ENCODE measurements around the gene GPS2.

The GPS2 gene

GRCh38 chr17:7317161-7317803, 2.1 kb upstream of the GPS2 start:
- no peak for DNase-seq (ENCODE audit: low spot score)

- no peak for DNase-seq (ENCODE audit: low spot score)
Measured at GRCh38 chr17:7315570-7316235, 543 bp upstream of the GPS2 start.

GRCh38 chr17:7313890-7314718, 1.1 kb downstream of the GPS2 start:
- DNase-seq (ENCODE audit: low spot score) = peak; percentile 60

DNA sequence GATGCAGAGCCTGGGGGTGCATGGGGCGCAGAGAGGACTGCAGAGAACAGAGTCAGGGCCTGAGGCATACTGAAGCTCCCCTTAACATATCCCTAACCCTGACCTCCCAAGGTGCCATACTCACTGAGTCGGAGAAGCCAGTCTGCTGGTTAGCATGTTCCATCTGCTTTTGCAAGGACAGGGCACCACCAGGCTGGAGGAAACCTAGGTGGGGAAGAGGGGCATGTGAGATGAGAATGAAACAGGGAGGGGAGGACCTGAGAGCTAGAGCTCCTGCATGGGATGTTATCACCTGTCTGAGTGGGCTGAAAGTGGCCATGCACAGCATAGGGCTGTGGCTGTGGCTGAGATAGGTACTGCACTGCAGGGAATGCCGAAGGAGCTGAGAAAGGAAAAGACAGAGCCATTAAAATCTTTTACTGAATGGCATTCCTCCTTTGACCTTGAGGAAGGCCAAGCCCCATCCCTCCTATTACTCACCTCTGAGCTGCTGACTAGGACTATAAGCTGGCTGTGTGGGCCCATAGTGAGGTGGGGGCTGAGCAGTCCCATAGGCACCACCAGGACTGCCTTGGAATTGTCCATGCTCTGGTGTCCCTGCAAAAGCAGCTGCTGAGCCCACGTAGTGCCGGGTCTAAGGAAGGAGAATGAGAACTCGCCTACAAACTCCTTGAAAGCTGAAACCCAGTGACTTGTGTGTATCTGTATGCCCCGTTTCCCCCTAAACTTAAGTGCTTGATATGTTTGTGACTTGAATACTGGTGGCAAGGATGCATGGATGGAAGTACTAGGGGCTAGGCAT, 1.9 kb downstream of the GPS2 start:
- DNase-seq (ENCODE audit: low spot score) = peak; percentile 39

DNA sequence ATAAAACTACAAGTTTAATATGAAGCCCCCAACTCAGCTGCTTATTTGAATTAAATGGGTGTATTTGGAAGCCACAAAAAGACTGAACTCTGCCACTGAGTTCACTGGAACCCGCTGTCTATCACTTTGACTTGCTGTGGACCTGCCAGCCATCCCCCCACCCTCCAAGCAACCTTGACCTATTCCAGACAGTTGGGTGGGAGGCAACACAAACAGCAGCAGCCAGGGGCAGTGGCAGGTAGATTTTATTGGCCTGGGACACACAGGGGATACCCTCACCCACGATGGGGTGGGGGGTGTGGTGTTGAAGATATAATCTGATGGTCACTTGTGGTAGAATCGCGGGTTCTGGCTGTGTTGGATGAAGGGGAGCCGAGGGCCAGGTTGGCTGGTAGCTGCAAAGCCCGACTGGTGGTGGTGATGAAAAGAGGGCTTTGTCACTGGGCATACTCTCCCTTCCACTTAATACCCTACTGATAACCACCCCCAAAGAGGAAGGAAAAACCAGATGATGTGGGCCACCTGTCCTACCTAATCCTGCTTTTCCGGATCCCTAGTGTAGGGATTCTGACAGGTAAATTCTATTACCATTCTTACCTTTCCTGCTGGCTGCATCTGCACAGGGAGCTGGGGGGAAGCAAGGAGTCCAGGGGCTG, 2.6 kb downstream of the GPS2 start:
- DNase-seq (ENCODE audit: low spot score) = no peak

DNA sequence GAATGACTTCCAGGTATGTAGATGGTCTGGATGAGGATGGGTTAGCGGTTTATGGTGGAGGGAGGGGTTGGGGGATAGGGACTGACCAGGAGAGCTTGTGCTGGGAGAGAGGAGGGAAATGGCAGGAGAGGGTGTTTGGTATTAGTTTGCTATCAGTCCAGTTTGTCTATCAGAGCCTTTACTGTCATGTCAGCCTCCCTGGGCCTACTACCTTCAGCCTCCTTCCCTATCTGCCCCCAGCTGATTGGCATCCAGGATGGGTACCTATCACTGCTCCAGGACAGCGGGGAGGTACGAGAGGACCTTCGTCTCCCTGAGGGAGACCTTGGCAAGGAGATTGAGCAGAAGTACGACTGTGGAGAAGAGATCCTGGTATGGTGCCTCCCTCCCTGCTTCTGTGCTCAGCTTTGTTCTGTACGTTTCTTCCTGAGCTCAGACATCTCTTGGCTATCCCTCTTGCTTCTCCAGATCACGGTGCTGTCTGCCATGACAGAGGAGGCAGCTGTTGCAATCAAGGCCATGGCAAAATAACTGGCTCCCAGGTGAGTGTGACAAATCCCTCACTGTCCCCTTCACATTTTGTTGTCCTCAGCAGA, 4.0 kb downstream of the GPS2 start:
- DNase-seq (ENCODE audit: low spot score) = no peak

GRCh38 chr17:7309628-7310027, 5.5 kb downstream of the GPS2 start:
- DNase-seq (ENCODE audit: low spot score) = no peak

DNA sequence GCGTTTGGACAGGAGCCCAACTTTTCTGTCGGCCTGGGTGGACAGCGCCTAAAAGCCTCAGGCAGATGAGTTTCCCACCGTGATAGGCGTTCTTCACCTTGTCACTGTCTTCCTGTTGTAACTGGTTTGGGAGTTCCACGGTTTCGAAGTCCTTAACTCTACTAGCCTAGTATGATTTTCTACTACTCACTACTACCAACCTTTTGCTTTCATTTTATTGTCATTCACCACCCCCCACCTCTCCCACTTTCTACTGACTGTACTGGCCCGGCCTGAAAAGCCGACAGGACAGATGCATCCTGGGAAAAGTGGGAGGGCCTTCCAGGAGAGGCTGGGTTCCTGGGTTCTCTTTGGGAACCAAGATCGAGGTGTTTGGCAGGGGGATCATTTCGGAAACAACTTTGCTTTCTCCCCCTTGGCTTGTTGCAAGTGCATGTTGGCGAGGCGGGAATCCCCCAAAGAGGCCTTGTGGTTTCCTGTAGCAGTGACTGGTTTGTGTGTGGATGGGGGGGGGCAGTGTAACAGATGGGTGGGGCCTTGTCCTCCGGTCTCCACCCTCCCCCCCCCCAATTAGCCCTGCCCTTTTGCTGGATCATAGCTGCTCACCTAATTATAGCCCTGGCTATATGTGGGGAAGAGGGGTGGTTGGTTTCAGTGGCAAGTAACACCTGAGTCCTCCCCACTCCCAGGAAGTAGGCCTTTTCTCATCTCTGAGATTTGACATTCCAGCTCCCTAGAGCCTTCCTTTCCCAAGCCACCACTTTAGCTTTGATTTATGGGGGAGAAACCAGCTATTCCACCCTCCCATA, 6.3 kb downstream of the GPS2 start:
- peak; percentile 85 for DNase-seq (ENCODE audit: low spot score)

DNA sequence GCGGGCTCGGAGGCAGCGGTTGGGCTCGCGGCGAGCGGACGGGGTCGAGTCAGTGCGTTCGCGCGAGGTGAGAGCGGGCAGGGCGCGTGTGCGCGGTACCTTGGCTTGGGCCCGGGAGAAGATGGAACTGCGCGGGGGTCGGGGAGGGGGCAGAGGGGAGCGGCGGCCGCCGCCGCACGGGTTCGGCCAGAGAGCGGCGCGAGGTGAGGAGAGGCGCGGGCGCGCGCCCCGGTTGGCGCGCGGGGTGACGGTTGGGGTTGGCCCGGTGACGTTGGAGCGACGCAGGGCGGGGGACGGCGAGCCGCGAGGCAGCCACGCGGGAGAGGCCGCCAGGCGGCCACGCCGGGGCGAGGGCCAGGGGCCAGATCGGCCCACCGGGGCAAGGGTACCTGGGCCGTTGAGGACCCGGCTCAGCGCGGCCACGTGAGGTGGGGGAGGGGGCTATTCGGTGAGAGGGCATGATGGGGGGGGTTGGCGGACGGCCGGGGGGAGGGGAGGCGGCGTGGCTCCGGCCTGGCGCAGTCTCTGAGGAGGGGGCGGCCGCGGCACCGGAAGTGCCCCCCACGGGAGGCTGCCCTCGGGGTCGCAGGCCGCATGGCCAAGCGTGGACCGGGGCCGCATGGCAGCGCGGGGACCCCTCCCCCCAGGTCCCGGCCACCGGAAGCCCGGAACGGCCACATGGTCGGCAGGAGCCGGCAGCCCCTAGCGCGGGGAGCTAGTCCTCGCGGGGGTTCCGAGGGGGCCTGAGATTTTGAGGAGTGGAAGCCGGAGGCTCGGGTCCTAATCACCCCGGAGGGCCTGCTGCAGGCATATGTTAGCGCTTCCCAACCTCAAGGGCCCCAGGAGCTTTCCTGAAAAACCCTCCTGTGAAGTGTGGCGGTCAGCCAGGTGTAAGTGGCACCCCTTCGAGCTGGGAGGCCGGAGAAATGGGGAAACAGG, 7.2 kb downstream of the GPS2 start:
- DNase-seq (ENCODE audit: low spot score) = peak; percentile 42

DNA sequence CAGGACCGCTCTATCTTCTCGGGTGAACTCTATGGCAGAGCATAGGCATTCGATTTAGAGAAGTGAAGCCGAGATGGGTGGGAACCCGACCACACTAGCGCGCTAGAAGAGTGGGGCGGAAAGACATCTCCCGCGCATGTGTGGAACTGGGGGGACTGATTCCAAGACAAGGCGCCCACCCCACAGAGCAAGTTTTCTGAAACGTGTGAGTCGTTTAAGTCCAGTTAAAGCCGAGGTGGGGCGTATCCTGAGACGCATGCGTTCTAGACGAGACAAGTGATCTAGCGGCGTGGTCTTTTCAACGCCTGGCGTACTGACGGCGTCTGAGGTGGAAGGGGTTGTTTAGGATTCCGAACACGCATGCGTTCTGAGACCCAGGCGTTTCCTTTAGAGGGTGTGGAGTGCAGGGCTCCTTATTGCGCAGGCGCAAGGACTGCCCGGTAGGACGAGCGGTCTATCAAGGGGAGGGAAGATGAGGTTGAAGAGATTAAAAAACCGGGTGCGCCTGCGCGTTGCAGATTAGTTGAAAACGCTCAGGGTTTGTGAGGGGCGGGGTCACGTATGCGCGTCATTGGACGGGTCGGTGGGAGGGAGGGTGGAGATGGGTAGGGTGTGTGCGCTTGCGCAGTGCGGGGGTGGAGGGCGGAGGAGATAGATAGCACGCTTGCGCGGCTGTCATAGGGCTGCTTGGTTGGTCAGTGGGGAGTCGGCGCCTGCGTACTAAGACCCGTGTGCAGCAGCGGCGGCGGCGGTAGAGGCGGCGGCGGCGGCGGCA, 8.1 kb downstream of the GPS2 start, which contains the start of gene EIF5A:
TSS of gene EIF5A (plus strand) at position 718 of the 775 bp plus-strand sequence. CDS start 2,008 bp downstream, outside the sequence.
- peak; percentile 100 for DNase-seq (ENCODE audit: low spot score)

DNA sequence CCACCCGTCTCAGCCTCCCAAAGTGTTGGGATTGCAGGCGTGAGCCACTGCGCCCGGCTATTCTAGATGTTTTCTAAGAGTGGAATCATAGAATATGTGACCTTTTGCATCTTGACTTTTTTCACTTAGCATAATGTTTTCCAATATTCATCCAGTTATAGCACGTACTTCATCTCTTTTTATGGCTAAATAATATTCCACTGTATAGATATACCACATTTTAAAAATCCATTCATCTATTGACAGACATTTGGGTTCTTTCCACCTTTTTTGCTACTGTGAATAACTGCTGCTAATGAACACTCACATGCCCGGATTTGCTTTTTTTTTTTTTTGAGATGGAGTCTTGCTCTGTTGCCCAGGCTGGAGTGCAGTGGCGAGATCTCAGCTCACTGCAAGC, 11.0 kb downstream of the GPS2 start:
- DNase-seq (ENCODE audit: low spot score) = no peak

- peak; percentile 82 for DNase-seq (ENCODE audit: low spot score)
Measured at GRCh38 chr17:7296189-7296861, 18.8 kb downstream of the GPS2 start.

- no peak for DNase-seq (ENCODE audit: low spot score)
Measured at GRCh38 chr17:7295230-7296180, 19.7 kb downstream of the GPS2 start.

DNA sequence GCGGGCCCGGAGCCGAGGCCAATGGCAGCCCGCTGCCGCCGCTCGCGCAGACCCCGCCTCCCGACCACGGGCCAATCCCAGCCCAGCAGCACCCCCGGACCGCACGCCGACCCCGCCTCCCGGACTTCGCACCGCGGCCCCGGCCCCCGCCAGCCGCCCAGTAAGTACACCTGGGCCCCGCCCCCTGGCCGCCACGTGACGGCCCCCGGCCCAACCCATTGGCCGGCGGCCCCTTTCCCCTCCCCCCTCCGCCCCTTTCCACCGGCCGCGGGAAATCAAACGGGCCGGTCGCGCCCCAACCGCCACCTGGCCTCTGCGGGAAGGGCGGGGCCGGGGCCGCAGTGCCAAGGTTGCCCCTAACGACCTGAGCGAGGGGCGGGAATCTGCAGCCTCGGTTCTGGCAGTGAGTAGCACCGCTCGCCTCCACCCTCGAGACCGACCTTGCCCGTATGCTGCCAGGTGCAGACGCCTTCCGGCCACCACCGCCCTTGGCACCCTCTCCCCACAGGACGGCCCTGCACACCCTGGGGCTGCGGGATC, 20.5 kb downstream of the GPS2 start, which contains the start of gene YBX2:
TSS of gene YBX2 (minus strand) at position 26 of the 540 bp plus-strand sequence. CDS start 139 bp downstream, outside the sequence.
- peak; percentile 68 for DNase-seq (ENCODE audit: low spot score)

DNA sequence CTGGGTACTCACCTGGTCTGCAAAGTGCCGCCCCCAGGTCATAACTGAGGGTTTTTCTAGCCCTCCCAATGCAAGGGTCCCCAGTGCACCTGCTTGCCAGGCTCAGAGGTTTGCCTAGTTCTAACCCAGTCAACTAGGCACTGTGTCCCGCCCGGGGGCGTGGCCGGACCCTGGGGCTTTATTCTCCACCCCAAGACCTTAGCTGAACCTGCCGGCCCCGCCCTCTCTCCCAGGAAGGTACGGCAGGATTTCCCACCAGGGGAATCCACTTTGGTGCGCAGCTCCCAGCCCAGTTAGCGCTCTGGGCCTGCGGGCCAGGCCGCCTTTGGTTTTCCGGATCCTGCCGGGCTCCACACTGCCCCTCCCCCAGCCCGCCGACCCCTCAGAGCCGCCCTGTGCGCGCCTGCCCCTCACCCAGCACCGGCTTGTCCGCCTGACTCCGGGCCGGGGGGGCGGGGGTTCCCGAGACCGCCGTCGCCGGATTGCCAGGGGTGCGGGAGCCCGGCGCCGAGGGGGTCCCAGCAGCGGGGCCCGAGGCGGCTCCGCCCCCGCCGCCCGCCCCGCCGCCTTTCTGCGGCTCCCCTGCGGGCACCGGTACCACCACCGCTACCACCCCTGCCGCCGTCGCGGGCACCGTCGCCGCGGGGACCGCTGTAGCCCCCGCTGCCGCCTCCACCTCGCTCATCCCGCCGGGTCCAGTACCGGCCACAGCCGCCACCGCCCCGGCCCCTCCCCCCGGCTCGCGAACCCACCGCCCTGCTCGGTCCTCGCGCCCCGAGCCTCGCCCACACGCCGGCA, 21.1 kb downstream of the GPS2 start:
- peak; percentile 11 for DNase-seq (ENCODE audit: low spot score)
